SK-N-SH (cell line): ENCODE measurements around the gene LBHD1. TPM values are rescaled to one million over a fixed set of nuclear protein-coding genes. Genes with fewer than 3 reads are reported as not detected.
A peak's percentile ranks its signal among the peaks of the same experiment; 100 is the strongest.

Experiments
- CTCF ChIA-PET: fragments of 300-600, 350-600 bp; formaldehyde crosslinking; extraction: SDS; loops from one replicate; lab custom pipeline; 2021; lab: Yijun Ruan, JAX
- POLR2A ChIA-PET: fragments of 350-600 bp; sonication (Branson Sonifier 250); formaldehyde crosslinking; extraction: SDS; loops from one replicate; lab custom pipeline; 2020; ENCODE audit warnings: antibody characterized with exemption, inconsistent platforms; lab: Yijun Ruan, JAX
- DNase-seq: peaks from one replicate; pipeline ENCODE4 v3.0.0; 2012
- H2AFZ ChIP-seq: fragments of 200-600 bp; sonication (generic); 2 replicates; pipeline ENCODE4 v1.8.1; 2016; ENCODE audit warnings: antibody characterized with exemption, mild to moderate bottlenecking, low read depth
- H3F3A ChIP-seq: fragments of 200-600 bp; sonication (generic); replicated peaks from 2 replicates; pipeline ENCODE3; 2016; ENCODE audit warnings: antibody characterized with exemption, mild to moderate bottlenecking; ENCODE audit not compliant: insufficient read depth
- H3K27ac ChIP-seq, 2 experiments: fragments of 200-500 bp in 1 of 2; fragments of 200-600 bp in 1 of 2; sonication (Bioruptor generic) in 1 of 2; sonication (generic), shearing (Covaris generic) in 1 of 2; 2 replicates each; pipeline versions ENCODE4 v1.5.1 to v1.6.1; 2014 to 2016; ENCODE audit warnings: low read depth in 2 of 2, inconsistent platforms in 1 of 2, low read length in 1 of 2, mild to moderate bottlenecking in 1 of 2, mixed read lengths in 1 of 2
- H3K27me3 ChIP-seq: fragments of 200-600 bp; sonication (generic), shearing (Covaris generic); 2 replicates; pipeline ENCODE4 v1.6.1; 2016; ENCODE audit warnings: mixed run types; ENCODE audit not compliant: insufficient read depth
- H3K36me3 ChIP-seq, 2 experiments: fragments of 200-500 bp in 1 of 2; fragments of 200-600 bp in 1 of 2; sonication (Bioruptor generic) in 1 of 2; sonication (generic) in 1 of 2; replicated peaks in 1 of 2; 2 replicates each; pipeline versions ENCODE3 to v1.5.1; 2014 to 2016; ENCODE audit warnings: low read length in 1 of 2, mild to moderate bottlenecking in 1 of 2; ENCODE audit not compliant: insufficient read depth in 2 of 2, control insufficient read depth in 1 of 2
- H3K4me1 ChIP-seq, 2 experiments: fragments of 200-500 bp in 1 of 2; fragments of 200-600 bp in 1 of 2; sonication (Bioruptor generic) in 1 of 2; sonication (generic), shearing (Covaris generic) in 1 of 2; 2 replicates each; pipeline versions ENCODE4 v1.5.1 to v1.6.1; 2014 to 2016; ENCODE audit warnings: low read depth in 1 of 2, low read length in 1 of 2, mixed run types in 1 of 2; ENCODE audit not compliant: insufficient read depth in 2 of 2, control insufficient read depth in 1 of 2
- H3K4me2 ChIP-seq: fragments of 200-600 bp; sonication (generic), shearing (Covaris generic); 2 replicates; pipeline ENCODE4 v1.6.1; 2017; ENCODE audit warnings: mixed run types
- H3K4me3 ChIP-seq, 2 experiments: fragments of 200-500 bp in 1 of 2; fragments of 200-600 bp in 1 of 2; sonication (Bioruptor generic) in 1 of 2; sonication (generic), shearing (Covaris generic) in 1 of 2; 2 replicates each; pipeline versions ENCODE4 v1.5.1 to v1.8.1; 2014 to 2016; ENCODE audit warnings: low read depth in 2 of 2, inconsistent platforms in 1 of 2, low read length in 1 of 2, mild to moderate bottlenecking in 1 of 2, mixed read lengths in 1 of 2, moderate library complexity in 1 of 2
- H3K79me2 ChIP-seq: fragments of 200-600 bp; sonication (generic); 2 replicates; pipeline ENCODE4 v1.8.1; 2017; ENCODE audit warnings: mild to moderate bottlenecking; ENCODE audit not compliant: insufficient read depth
- H3K9ac ChIP-seq: fragments of 200-600 bp; sonication (generic); 2 replicates; pipeline ENCODE4 v1.6.1; 2017; ENCODE audit warnings: mixed run types
- H3K9me2 ChIP-seq: fragments of 200-600 bp; sonication (generic); 2 replicates; pipeline ENCODE4 v1.6.1; 2017; ENCODE audit warnings: mixed run types
- H3K9me3 ChIP-seq: fragments of 200-600 bp; sonication (generic); 2 replicates; pipeline ENCODE4 v1.6.1; 2017; ENCODE audit warnings: mixed run types, mild to moderate bottlenecking, moderate library complexity
- H4K20me1 ChIP-seq: fragments of 200-600 bp; sonication (generic); 2 replicates; pipeline ENCODE4 v1.6.1; 2017; ENCODE audit warnings: mild to moderate bottlenecking, mixed run types; ENCODE audit not compliant: insufficient read depth
- EP300 ChIP-seq, 2 experiments: IDR thresholded peaks; 2 replicates each; pipeline versions ENCODE4 v1.4.0 to v1.6.1; 2012; ENCODE audit warnings: borderline replicate concordance in 1 of 2, low read depth in 1 of 2, low read length in 1 of 2
- EZH2phosphoT487 ChIP-seq: fragments of 200-600 bp; sonication (generic); IDR thresholded peaks from 2 replicates; pipeline ENCODE4 v1.6.1; 2017; ENCODE audit warnings: low read depth, mixed run types, mild to moderate bottlenecking, antibody characterized with exemption, moderate library complexity, borderline replicate concordance
- FOXJ3 ChIP-seq: sonication (generic); formaldehyde crosslinking; IDR thresholded peaks from 2 replicates; pipeline ENCODE4 v1.5.1; 2020; ENCODE audit warnings: mild to moderate bottlenecking, missing genetic modification reagents
- JUND ChIP-seq: IDR thresholded peaks from 2 replicates; pipeline ENCODE4 v1.4.0; 2012
- MEF2A ChIP-seq: IDR thresholded peaks from 2 replicates; pipeline ENCODE4 v1.4.0; 2012; ENCODE audit warnings: low read depth, borderline replicate concordance
- MXI1 ChIP-seq: IDR thresholded peaks from 2 replicates; pipeline ENCODE4 v1.6.1; 2012; ENCODE audit warnings: mild to moderate bottlenecking, low read depth, low read length, improper control_type of control experiment
- RFX5 ChIP-seq: IDR thresholded peaks from 2 replicates; pipeline ENCODE4 v1.6.1; 2012; ENCODE audit warnings: mild to moderate bottlenecking, improper control_type of control experiment, low read length
- RXRA ChIP-seq: IDR thresholded peaks from 2 replicates; pipeline ENCODE4 v1.4.0; 2012; ENCODE audit warnings: low read depth, mild to moderate bottlenecking, borderline replicate concordance
- SMC3 ChIP-seq: IDR thresholded peaks from 2 replicates; pipeline ENCODE4 v1.6.1; 2012; ENCODE audit warnings: low read depth, low read length, improper control_type of control experiment
- TEAD4 ChIP-seq: IDR thresholded peaks from 2 replicates; pipeline ENCODE4 v1.4.0; 2012; ENCODE audit warnings: mild to moderate bottlenecking, borderline replicate concordance; ENCODE audit not compliant: insufficient read depth
- WGBS: methylation state at CpG from one replicate; pipeline ENCODE4 v1.1.6; 2017; ENCODE audit warnings: low lambda C conversion rate; 5-methylcytosine and 5-hydroxymethylcytosine counted together
- polyA plus RNA-seq, 3 experiments: library from polyadenylated mRNA; depleted of rRNA; stranded (reverse); fragments of >200 nt; gene quantifications; 2 replicates each; pipeline ENCODE4 v1.2.3, GENCODE V29; 2012
- TF ChIP-seq, protein P1 (sequence below): IDR thresholded peaks from 2 replicates; pipeline ENCODE4 v1.6.1; 2012; ENCODE audit warnings: mild to moderate bottlenecking, low read depth, low read length, moderate library complexity
- TF ChIP-seq, protein P2 (sequence below): IDR thresholded peaks from 2 replicates; pipeline ENCODE4; 2012
- TF ChIP-seq, protein P3 (sequence below): fragments of 200-600 bp; sonication (generic); IDR thresholded peaks from 2 replicates; pipeline ENCODE4 v1.6.1; 2017; ENCODE audit warnings: antibody characterized with exemption, mild to moderate bottlenecking, moderate library complexity
- TF ChIP-seq, protein P4 (sequence below): IDR thresholded peaks from 2 replicates; pipeline ENCODE4 v1.4.0; 2012; ENCODE audit warnings: low read depth, borderline replicate concordance
- TF ChIP-seq, protein P5 (sequence below): IDR thresholded peaks from 2 replicates; pipeline ENCODE4 v1.4.0; 2012; ENCODE audit warnings: low read depth, borderline replicate concordance

The LBHD1 gene
- polyA plus RNA-seq, 1 of the 3 experiments (the other 2 are of a cell fraction): 9.7 TPM

DNA sequence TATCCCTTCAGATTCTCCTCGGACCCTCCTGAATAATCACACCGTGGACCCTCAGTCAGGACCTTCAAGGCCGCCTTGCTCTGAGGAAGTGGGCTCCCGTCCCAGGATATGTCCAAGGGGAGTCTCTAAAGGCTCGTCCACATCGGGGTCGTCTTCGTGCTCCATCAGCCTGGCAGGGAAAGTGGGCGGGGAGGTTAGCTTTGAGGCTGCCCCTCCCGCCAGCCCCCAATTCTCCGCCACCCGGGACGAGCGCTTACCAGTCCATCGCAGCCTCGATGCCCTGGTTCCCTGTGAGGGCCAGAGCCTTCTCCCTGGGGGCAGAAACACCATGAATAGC lies 6.3 kb upstream of the LBHD1 start (continued):
- TF ChIP-seq, protein P1, sequence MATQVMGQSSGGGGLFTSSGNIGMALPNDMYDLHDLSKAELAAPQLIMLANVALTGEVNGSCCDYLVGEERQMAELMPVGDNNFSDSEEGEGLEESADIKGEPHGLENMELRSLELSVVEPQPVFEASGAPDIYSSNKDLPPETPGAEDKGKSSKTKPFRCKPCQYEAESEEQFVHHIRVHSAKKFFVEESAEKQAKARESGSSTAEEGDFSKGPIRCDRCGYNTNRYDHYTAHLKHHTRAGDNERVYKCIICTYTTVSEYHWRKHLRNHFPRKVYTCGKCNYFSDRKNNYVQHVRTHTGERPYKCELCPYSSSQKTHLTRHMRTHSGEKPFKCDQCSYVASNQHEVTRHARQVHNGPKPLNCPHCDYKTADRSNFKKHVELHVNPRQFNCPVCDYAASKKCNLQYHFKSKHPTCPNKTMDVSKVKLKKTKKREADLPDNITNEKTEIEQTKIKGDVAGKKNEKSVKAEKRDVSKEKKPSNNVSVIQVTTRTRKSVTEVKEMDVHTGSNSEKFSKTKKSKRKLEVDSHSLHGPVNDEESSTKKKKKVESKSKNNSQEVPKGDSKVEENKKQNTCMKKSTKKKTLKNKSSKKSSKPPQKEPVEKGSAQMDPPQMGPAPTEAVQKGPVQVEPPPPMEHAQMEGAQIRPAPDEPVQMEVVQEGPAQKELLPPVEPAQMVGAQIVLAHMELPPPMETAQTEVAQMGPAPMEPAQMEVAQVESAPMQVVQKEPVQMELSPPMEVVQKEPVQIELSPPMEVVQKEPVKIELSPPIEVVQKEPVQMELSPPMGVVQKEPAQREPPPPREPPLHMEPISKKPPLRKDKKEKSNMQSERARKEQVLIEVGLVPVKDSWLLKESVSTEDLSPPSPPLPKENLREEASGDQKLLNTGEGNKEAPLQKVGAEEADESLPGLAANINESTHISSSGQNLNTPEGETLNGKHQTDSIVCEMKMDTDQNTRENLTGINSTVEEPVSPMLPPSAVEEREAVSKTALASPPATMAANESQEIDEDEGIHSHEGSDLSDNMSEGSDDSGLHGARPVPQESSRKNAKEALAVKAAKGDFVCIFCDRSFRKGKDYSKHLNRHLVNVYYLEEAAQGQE: no peak
- TF ChIP-seq, protein P2, sequence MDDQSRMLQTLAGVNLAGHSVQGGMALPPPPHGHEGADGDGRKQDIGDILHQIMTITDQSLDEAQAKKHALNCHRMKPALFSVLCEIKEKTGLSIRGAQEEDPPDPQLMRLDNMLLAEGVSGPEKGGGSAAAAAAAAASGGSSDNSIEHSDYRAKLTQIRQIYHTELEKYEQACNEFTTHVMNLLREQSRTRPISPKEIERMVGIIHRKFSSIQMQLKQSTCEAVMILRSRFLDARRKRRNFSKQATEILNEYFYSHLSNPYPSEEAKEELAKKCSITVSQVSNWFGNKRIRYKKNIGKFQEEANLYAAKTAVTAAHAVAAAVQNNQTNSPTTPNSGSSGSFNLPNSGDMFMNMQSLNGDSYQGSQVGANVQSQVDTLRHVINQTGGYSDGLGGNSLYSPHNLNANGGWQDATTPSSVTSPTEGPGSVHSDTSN: no peak

DNA sequence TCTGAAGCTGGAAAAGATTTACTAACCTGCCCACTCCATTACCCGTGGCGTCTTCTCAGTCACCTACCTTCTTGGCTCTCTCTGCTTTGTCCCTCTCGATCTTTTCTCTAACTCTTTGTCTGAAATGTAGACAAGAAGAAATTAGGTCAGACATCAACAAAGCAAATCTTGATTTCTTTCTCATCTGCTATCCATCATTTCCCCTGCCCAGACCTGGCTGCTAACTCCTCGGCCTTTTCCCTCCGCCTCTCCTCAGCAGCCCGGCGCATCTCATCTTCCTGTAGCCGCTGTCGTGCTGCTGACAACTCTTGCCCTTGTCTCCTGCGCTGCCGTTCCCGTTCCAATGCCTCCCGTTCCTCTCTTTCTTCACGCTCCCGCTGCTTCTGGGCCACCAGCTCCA lies 5.6 kb upstream of the LBHD1 start:
- H3K9ac ChIP-seq: peak overlapping the region; percentile 96

DNA sequence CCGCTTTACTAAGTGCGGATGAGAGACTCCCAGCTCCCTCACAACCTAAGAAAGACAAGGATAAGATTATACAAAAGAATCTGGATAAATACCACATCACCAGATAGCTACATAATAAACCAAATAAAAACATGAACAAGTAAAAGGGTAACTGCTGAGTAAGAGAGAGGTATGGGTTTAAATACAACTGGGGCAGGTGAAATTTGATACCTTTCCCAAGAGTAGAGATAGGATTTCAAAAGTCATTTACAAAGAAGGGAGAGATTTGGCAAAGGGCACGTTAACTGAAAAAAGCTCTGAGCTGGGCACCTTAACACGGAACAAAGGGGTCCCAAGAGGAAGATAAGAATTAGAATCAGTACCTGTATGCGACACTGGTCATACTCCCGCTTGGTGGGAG lies 5.1 kb upstream of the LBHD1 start:
- Histone ChIP-seq H3K4me3 (no peak overlapping the region), H3K9me3 (no peaks in the 10 kb centered on the region), H3K27me3 (no peaks in the 10 kb centered on the region), H3K9me2 (no peaks in the 10 kb centered on the region), H2AFZ (no peak overlapping the region), H3K4me2 (no peak overlapping the region), H3K4me1 (peaks cover 18 to 24% of the 10 kb centered on the region in 2 experiments; a peak in 3 of 4 replicates), H4K20me1 (no peaks in the 10 kb centered on the region), H3K36me3 (peaks cover 19 to 26% of the 10 kb centered on the region in 2 experiments), H3K27ac (peak overlapping the region in 1 of 2 experiments; percentile 2; a peak in 1 of 4 replicates), H3K9ac (no peak overlapping the region), H3K79me2 (peaks cover 68% of the 10 kb centered on the region), H3F3A (peaks cover 46% of the 10 kb centered on the region)
- ChIA-PET POLR2A (interaction anchor here (1.2 to 2.6 kb wide), 3 partner anchors 12 to 164 kb away, joined by 3 to 13 read pairs (median 3); partner anchors contain the start of genes C11orf98, CSKMT and HNRNPUL2), CTCF (interaction anchor here (0.7 to 1.7 kb wide), 4 partner anchors 17 to 282 kb away, joined by 3 to 7 read pairs (median 4); partner anchors contain the start of gene EML3)
- TF ChIP-seq, protein P3, sequence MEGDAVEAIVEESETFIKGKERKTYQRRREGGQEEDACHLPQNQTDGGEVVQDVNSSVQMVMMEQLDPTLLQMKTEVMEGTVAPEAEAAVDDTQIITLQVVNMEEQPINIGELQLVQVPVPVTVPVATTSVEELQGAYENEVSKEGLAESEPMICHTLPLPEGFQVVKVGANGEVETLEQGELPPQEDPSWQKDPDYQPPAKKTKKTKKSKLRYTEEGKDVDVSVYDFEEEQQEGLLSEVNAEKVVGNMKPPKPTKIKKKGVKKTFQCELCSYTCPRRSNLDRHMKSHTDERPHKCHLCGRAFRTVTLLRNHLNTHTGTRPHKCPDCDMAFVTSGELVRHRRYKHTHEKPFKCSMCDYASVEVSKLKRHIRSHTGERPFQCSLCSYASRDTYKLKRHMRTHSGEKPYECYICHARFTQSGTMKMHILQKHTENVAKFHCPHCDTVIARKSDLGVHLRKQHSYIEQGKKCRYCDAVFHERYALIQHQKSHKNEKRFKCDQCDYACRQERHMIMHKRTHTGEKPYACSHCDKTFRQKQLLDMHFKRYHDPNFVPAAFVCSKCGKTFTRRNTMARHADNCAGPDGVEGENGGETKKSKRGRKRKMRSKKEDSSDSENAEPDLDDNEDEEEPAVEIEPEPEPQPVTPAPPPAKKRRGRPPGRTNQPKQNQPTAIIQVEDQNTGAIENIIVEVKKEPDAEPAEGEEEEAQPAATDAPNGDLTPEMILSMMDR: no peak
- TF ChIP-seq RFX5 (no peak), EZH2phosphoT487 (no peak), TEAD4 (no peak), EP300 (IDR thresholded peaks at IDR 0.05; ENCODE audit: borderline replicate concordance in 1 of 2, low read depth in 1 of 2, low read length in 1 of 2) (no peak), RXRA (no peak), SMC3 (no peak), FOXJ3 (no peak), MEF2A (no peak), MXI1 (no peak)
- TF ChIP-seq, protein P4, sequence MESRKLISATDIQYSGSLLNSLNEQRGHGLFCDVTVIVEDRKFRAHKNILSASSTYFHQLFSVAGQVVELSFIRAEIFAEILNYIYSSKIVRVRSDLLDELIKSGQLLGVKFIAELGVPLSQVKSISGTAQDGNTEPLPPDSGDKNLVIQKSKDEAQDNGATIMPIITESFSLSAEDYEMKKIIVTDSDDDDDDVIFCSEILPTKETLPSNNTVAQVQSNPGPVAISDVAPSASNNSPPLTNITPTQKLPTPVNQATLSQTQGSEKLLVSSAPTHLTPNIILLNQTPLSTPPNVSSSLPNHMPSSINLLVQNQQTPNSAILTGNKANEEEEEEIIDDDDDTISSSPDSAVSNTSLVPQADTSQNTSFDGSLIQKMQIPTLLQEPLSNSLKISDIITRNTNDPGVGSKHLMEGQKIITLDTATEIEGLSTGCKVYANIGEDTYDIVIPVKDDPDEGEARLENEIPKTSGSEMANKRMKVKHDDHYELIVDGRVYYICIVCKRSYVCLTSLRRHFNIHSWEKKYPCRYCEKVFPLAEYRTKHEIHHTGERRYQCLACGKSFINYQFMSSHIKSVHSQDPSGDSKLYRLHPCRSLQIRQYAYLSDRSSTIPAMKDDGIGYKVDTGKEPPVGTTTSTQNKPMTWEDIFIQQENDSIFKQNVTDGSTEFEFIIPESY: no peak
- TF ChIP-seq, protein P5, sequence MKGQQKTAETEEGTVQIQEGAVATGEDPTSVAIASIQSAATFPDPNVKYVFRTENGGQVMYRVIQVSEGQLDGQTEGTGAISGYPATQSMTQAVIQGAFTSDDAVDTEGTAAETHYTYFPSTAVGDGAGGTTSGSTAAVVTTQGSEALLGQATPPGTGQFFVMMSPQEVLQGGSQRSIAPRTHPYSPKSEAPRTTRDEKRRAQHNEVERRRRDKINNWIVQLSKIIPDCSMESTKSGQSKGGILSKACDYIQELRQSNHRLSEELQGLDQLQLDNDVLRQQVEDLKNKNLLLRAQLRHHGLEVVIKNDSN: no peak
- no peak for DNase-seq
- WGBS: 89% methylated on average over 6 of the region's 6 CpGs

More for the DNA sequence above, 5.6 kb upstream of the LBHD1 start:
- WGBS: 74% methylated on average over 15 of the region's 15 CpGs
- CTCF ChIA-PET: interaction anchor here (0.7 to 1.7 kb wide), 3 partner anchors 17 to 283 kb away, joined by 3 to 7 read pairs (median 6); no protein-coding TSS in a partner anchor
- Histone ChIP-seq H3K36me3 (peaks cover 19 to 26% of the 10 kb centered on the region in 2 experiments), H3K4me2 (peak overlapping the region; percentile 96), H3K4me1 (peaks cover 15 to 21% of the 10 kb centered on the region in 2 experiments; a peak in 3 of 4 replicates), H3K9me2 (no peaks in the 10 kb centered on the region), H3F3A (peaks cover 43% of the 10 kb centered on the region), H4K20me1 (no peaks in the 10 kb centered on the region), H3K4me3 (peak overlapping the region; percentile 79 to 98), H3K9me3 (no peaks in the 10 kb centered on the region), H3K27ac (peak overlapping the region in 1 of 2 experiments; percentile 70; a peak in 1 of 4 replicates), H3K27me3 (no peaks in the 10 kb centered on the region), H2AFZ (no peak overlapping the region), H3K79me2 (peaks cover 62% of the 10 kb centered on the region)
- TF ChIP-seq JUND: no peak
- DNase-seq: no peak
- POLR2A ChIA-PET: interaction anchor here (2.6 kb wide), 1 partner anchor 13 kb away, joined by 13 read pairs; the partner anchor contains the start of genes C11orf98 and CSKMT
